ENCODE measurements around the gene FAAH.

FAAH gene

GRCh38 chr1:46401154-46401913 lies 7.2 kb downstream of the FAAH start:
- DNase-seq = no peak

- no peak for DNase-seq
Observed at GRCh38 chr1:46401964-46402626, 8.0 kb downstream of the FAAH start.

GRCh38 chr1:46403916-46404315 lies 9.8 kb downstream of the FAAH start:
- DNase-seq = no peak

- DNase-seq = no peak
Observed at GRCh38 chr1:46404482-46405196, 10.5 kb downstream of the FAAH start.

- no peak for DNase-seq
Observed at GRCh38 chr1:46405197-46405555, 11.1 kb downstream of the FAAH start.

GRCh38 chr1:46405724-46406123 lies 11.6 kb downstream of the FAAH start:
- no peak for DNase-seq

- DNase-seq = no peak
Observed at GRCh38 chr1:46406881-46407608, 12.9 kb downstream of the FAAH start.

- DNase-seq = no peak
Observed at GRCh38 chr1:46407636-46408035, 13.5 kb downstream of the FAAH start.

- no peak for DNase-seq
Observed at GRCh38 chr1:46408356-46409062, 14.4 kb downstream of the FAAH start.

- no peak for DNase-seq
Observed at GRCh38 chr1:46409063-46409372, 14.9 kb downstream of the FAAH start.

GRCh38 chr1:46410156-46411009 lies 16.3 kb downstream of the FAAH start:
- no peak for DNase-seq

- no peak for DNase-seq
Observed at GRCh38 chr1:46411010-46411405, 16.9 kb downstream of the FAAH start.

GRCh38 chr1:46411601-46412341 lies 17.7 kb downstream of the FAAH start:
- no peak for DNase-seq

GRCh38 chr1:46412893-46413595 lies 18.9 kb downstream of the FAAH start:
- DNase-seq = no peak

- peak; percentile 51 for DNase-seq
Observed at GRCh38 chr1:46413596-46413985, 19.5 kb downstream of the FAAH start.

GRCh38 chr1:46415514-46415913 lies 21.4 kb downstream of the FAAH start:
- DNase-seq = no peak

- no peak for DNase-seq
Observed at GRCh38 chr1:46418976-46419375, 24.9 kb downstream of the FAAH start.

GRCh38 chr1:46420533-46420915 lies 26.4 kb downstream of the FAAH start:
- no peak for DNase-seq

GRCh38 chr1:46421739-46422138 lies 27.6 kb downstream of the FAAH start:
- no peak for DNase-seq

- peak; percentile 50 for DNase-seq
Observed at GRCh38 chr1:46422261-46422871, 28.2 kb downstream of the FAAH start.
